B cell (primary cell): ENCODE measurements around the gene CRYBA2. TPM values are rescaled to one million over a fixed set of nuclear protein-coding genes. Genes with fewer than 3 reads are reported as not detected.
A peak's percentile ranks its signal among the peaks of the same experiment; 100 is the strongest.

Source experiments
- ATAC-seq: fragments of 200-7000 bp; cut with Tn5 transposase; one replicate; pipeline ENCODE4 v1.10.0; 2021; ENCODE audit warnings: low read depth, mild to moderate bottlenecking, moderate number of reproducible peaks, moderate library complexity
- CTCF ChIA-PET: fragments of 350-600 bp; sonication (Branson Sonifier 250); formaldehyde crosslinking; loops from one replicate; lab custom pipeline; 2021; ENCODE audit warnings: antibody characterized with exemption, inconsistent platforms; lab: Charles Lee
- POLR2A ChIA-PET: fragments of 350-600 bp; sonication (Branson Sonifier 250); formaldehyde crosslinking; loops from one replicate; lab custom pipeline; 2021; ENCODE audit warnings: antibody characterized with exemption; lab: Charles Lee
- DNase-seq: peaks from one replicate; pipeline ENCODE4 v3.0.0; 2013
- H2AFZ ChIP-seq: 2 replicates; pipeline ENCODE4 v1.6.1; 2012; ENCODE audit warnings: mild to moderate bottlenecking, low read depth, low read length; ENCODE audit not compliant: insufficient read depth, poor library complexity, severe bottlenecking
- H3K27ac ChIP-seq, 2 donors: 1 replicate in 1 of 2; 2 replicates in 1 of 2; pipeline ENCODE4 v1.5.1; 2012 to 2013; ENCODE audit warnings: low read length in 2 of 2, mild to moderate bottlenecking in 2 of 2, moderate library complexity in 1 of 2
- H3K27me3 ChIP-seq, 4 experiments: fragments of 200-600 bp in 1 of 4; sonication (generic) in 1 of 4; replicated peaks in 1 of 4; 1 replicate in 2 of 4; 2 replicates in 2 of 4; pipeline versions ENCODE4 v1.6.1 to v1.7.0; 2013 to 2016; ENCODE audit warnings: low read length in 3 of 4, mild to moderate bottlenecking in 2 of 4, mixed read lengths in 1 of 4, moderate library complexity in 1 of 4; ENCODE audit not compliant: insufficient read depth in 4 of 4, control insufficient read depth in 3 of 4; ENCODE audit errors: control extremely low read depth in 1 of 4
- H3K36me3 ChIP-seq, 2 experiments: replicated peaks in 1 of 2; 1 replicate in 1 of 2; 2 replicates in 1 of 2; pipeline versions ENCODE4 v1.6.1 to v1.7.1; 2013; ENCODE audit warnings: low read length in 1 of 2; ENCODE audit not compliant: insufficient read depth in 2 of 2, control insufficient read depth in 1 of 2; ENCODE audit errors: control extremely low read depth in 1 of 2, extremely low read depth in 1 of 2
- H3K4me1 ChIP-seq, 2 donors: fragments of 200-600 bp in 1 of 2; sonication (generic) in 1 of 2; 1 replicate in 1 of 2; 2 replicates in 1 of 2; pipeline versions ENCODE4 v1.5.1 to v1.6.1; 2013 to 2017; ENCODE audit warnings: low read length in 2 of 2; ENCODE audit not compliant: control insufficient read depth in 2 of 2, insufficient read depth in 2 of 2
- H3K4me2 ChIP-seq: replicated peaks from 2 replicates; pipeline ENCODE3; 2012; ENCODE audit warnings: mild to moderate bottlenecking, low read depth, low read length; ENCODE audit not compliant: poor library complexity, severe bottlenecking
- H3K4me3 ChIP-seq, 5 experiments: fragments of 200-600 bp in 1 of 5; sonication (generic) in 1 of 5; 1 replicate in 3 of 5; 2 replicates in 2 of 5; pipeline versions ENCODE4 v1.5.1 to v1.7.0; 2011 to 2016; ENCODE audit warnings: low read length in 4 of 5, mild to moderate bottlenecking in 4 of 5, low read depth in 2 of 5, control low read depth in 1 of 5, moderate library complexity in 1 of 5; ENCODE audit not compliant: insufficient read depth in 1 of 5; ENCODE audit errors: control extremely low read depth in 1 of 5, extremely low read depth in 1 of 5
- H3K79me2 ChIP-seq: fragments of 200-600 bp; sonication (generic); one replicate; pipeline ENCODE4 v1.6.0; 2016; ENCODE audit warnings: low read length; ENCODE audit not compliant: control insufficient read depth, insufficient read depth
- H3K9ac ChIP-seq: fragments of 200-600 bp; sonication (generic); 2 replicates; pipeline ENCODE4 v1.6.1; 2017; ENCODE audit warnings: mild to moderate bottlenecking, low read length, moderate library complexity
- H3K9me3 ChIP-seq, 3 donors: one replicate each; pipeline versions ENCODE4 v1.6.1 to v1.7.1; 2013; ENCODE audit warnings: low read length in 2 of 3; ENCODE audit not compliant: control insufficient read depth in 2 of 3, insufficient read depth in 1 of 3; ENCODE audit errors: control extremely low read depth in 1 of 3
- H4K20me1 ChIP-seq: 2 replicates; pipeline ENCODE4 v1.6.0; 2012; ENCODE audit warnings: mild to moderate bottlenecking, low read length; ENCODE audit not compliant: insufficient read depth, control insufficient read depth, poor library complexity, severe bottlenecking
- H3K27ac Mint-ChIP-seq: one replicate; pipeline ENCODE4 v1.8.0; 2021; ENCODE audit warnings: mixed read lengths
- H3K27me3 Mint-ChIP-seq: one replicate; pipeline ENCODE4 v1.8.0; 2021; ENCODE audit warnings: mixed read lengths
- H3K4me1 Mint-ChIP-seq: one replicate; pipeline ENCODE4 v1.8.0; 2021; ENCODE audit warnings: mixed read lengths
- H3K4me3 Mint-ChIP-seq: one replicate; pipeline ENCODE4 v1.8.0; 2021; ENCODE audit warnings: mixed read lengths
- H3K9me3 Mint-ChIP-seq: one replicate; pipeline ENCODE4 v1.8.0; 2022; ENCODE audit warnings: mixed read lengths; ENCODE audit not compliant: insufficient read depth
- EZH2 ChIP-seq: IDR thresholded peaks from 2 replicates; pipeline ENCODE4 v1.6.1; 2012; ENCODE audit warnings: borderline replicate concordance, low read depth, mild to moderate bottlenecking, moderate library complexity, low read length; ENCODE audit not compliant: insufficient read depth, poor library complexity, severe bottlenecking
- WGBS: methylation state at CpG from one replicate; pipeline ENCODE4 v1.1.5; 2013; ENCODE audit warnings: missing lambda C conversion rate; ENCODE audit not compliant: insufficient coverage; 5-methylcytosine and 5-hydroxymethylcytosine counted together
- intact Hi-C: fragments of 100-400 bp; cut with micrococcal nuclease; formaldehyde crosslinking; loops from one replicate; pipeline ENCODE4 v1.10.0; 2022
- polyA plus RNA-seq: library from polyadenylated mRNA; depleted of rRNA; stranded (reverse); fragments of >200 nt; gene quantifications from 2 replicates; pipeline ENCODE4 v1.2.3, GENCODE V29; 2012
- total RNA-seq, 2 donors: library from RNA; stranded (reverse); fragments of 120-200 nt in 1 of 2; gene quantifications; 1 replicate in 1 of 2; 2 replicates in 1 of 2; pipeline versions ENCODE4 v1.2.3 to v1.2.4, GENCODE V29; 2013 to 2022
- TF ChIP-seq, protein P1 (sequence below): fragments of 200-600 bp; IDR thresholded peaks from one replicate; pipeline ENCODE4 v1.8.0; 2022; ENCODE audit warnings: antibody characterized with exemption, mild to moderate bottlenecking

The CRYBA2 gene
- total and polyA plus RNA-seq, 2 donors (not counting 1 experiment from before 2014, with no cell fraction given): not detected

DNA sequence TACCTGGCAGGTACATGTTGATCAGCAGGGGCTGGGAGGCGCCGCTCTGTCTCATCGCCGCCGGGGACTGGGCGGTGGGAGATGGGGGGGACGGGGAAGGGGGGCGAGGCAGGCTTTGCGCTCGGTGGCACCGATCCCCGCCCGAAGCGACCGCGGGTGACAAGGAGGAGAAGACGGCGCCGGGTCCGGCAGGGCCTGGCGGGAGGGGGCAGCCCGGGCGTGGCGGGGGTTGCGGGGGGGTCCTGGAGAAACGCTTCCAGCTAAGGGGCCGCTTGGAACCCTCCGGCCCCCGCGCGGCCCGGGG lies 8.2 kb downstream of the CRYBA2 start, which contains the start of gene FEV:
Gene FEV, minus strand, starts transcription at position 164 of the 304 bp plus-strand sequence. Its CDS starts 109 bp downstream, at position 55.
- peak within 1 kb of the TSS; percentile 22 for H2AFZ ChIP-seq
- H3K9me3 Mint-ChIP-seq: no peaks in the 10 kb centered on the region
- peaks cover 0 to 90% (median 62%) of the 10 kb centered on the region in 4 experiments for H3K27me3 ChIP-seq
- no peak within 1 kb of the TSS for H3K9ac ChIP-seq
- no peak within 1 kb of the TSS for H3K27ac Mint-ChIP-seq
- peaks cover 0 to 43% (median 0%) of the 10 kb centered on the region in 3 donors for H3K9me3 ChIP-seq
- H3K79me2 ChIP-seq: no peaks in the 10 kb centered on the region
- H3K4me3 Mint-ChIP-seq: peak within 1 kb of the TSS; percentile 35
- no peak for ATAC-seq
- peak within 1 kb of the TSS; percentile 46 for H3K4me2 ChIP-seq
- no peak within 1 kb of the TSS for H3K4me3 ChIP-seq
- CTCF ChIA-PET: no interaction called here
- intact Hi-C loops: no loop called here
- TF ChIP-seq, protein P1, sequence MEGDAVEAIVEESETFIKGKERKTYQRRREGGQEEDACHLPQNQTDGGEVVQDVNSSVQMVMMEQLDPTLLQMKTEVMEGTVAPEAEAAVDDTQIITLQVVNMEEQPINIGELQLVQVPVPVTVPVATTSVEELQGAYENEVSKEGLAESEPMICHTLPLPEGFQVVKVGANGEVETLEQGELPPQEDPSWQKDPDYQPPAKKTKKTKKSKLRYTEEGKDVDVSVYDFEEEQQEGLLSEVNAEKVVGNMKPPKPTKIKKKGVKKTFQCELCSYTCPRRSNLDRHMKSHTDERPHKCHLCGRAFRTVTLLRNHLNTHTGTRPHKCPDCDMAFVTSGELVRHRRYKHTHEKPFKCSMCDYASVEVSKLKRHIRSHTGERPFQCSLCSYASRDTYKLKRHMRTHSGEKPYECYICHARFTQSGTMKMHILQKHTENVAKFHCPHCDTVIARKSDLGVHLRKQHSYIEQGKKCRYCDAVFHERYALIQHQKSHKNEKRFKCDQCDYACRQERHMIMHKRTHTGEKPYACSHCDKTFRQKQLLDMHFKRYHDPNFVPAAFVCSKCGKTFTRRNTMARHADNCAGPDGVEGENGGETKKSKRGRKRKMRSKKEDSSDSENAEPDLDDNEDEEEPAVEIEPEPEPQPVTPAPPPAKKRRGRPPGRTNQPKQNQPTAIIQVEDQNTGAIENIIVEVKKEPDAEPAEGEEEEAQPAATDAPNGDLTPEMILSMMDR: no peak
- TF ChIP-seq EZH2: no peak
- DNase-seq: no peak
- H3K27me3 Mint-ChIP-seq: peaks cover 65% of the 10 kb centered on the region
- WGBS: 10% methylated on average over 16 of the region's 32 CpGs
- H3K4me1 Mint-ChIP-seq: peaks cover 27% of the 10 kb centered on the region
- no peaks in the 10 kb centered on the region for H3K36me3 ChIP-seq
- no peak within 1 kb of the TSS for H3K27ac ChIP-seq
- POLR2A ChIA-PET: no interaction called here
- H4K20me1 ChIP-seq: no peaks in the 10 kb centered on the region
- peaks cover 32 to 66% of the 10 kb centered on the region in 2 donors for H3K4me1 ChIP-seq

DNA sequence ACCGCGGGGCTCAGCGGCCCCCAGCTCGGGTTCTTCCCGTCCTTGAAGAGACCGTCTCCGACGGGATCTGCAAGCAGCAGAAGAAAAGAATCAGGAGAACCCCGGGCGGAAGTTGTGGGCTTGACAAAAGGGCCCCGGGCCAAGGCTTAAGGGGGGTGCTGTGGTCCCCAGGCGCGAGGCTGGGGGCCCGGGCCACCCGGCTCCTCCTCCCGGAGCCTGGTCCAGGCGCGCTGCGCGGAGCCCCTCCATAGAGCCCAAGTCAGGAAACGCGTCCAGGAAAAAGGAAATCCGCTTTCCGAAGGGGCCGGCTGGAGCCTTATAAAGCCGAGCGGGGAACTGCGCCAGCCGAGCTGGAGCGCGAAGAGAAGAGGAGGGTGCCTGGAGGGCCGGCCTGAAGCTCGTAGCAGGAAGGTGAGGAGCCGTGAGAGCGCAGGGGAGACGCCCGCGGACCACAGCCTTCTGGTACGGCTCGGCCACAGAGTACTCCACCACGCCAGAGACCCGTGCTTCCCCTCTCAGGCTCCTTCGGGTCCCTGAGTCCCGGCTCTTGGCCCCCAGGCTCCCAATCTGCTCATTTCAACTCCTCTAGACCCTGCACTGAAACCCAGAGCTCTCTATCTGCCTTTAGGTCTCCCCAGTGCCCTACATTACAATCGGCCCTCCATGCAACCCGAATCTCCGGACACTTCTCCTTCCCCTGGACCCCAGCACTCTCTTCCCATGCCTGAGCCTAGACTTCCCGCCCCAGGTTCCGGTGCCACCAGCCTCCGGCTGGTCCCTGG lies 8.8 kb downstream of the CRYBA2 start:
- intact Hi-C loops: loop anchor here (5.0 kb wide), 3 partner anchors 87 to 132 kb away; no protein-coding TSS in a partner anchor
- ChIA-PET CTCF (no interaction called here), POLR2A (no interaction called here)
- 1% methylated on average over 49 of the region's 50 CpGs for WGBS
- no peak for ATAC-seq
- Histone ChIP-seq H3K9me3 (peaks cover 0 to 41% (median 0%) of the 10 kb centered on the region in 3 donors), H3K27ac (no peak overlapping the region), H2AFZ (peak overlapping the region; percentile 22), H3K9ac (no peak overlapping the region), H3K4me3 (no peak overlapping the region), H3K4me2 (peak overlapping the region; percentile 46), H3K27me3 (peaks cover 0 to 92% (median 62%) of the 10 kb centered on the region in 4 experiments), H3K4me1 (peaks cover 37 to 71% of the 10 kb centered on the region in 2 donors), H3K36me3 (no peaks in the 10 kb centered on the region), H4K20me1 (no peaks in the 10 kb centered on the region), H3K79me2 (no peaks in the 10 kb centered on the region)
- Mint-ChIP-seq H3K4me1 (peaks cover 31% of the 10 kb centered on the region), H3K4me3 (peak overlapping the region; percentile 35), H3K27me3 (peaks cover 66% of the 10 kb centered on the region), H3K9me3 (no peaks in the 10 kb centered on the region), H3K27ac (no peak overlapping the region)
- no peak for TF ChIP-seq EZH2
- DNase-seq: peak; percentile 43
